A204.1 (cell line): ENCODE results near the gene KAZN.

Experiments
- FAIRE-seq: peaks from 2 replicates; lab custom pipeline; 2012; peaks lifted over from hg19 to GRCh38; lab: Jason Lieb, UNC

The KAZN gene

GRCh38 chr1:14800014-14800413 is 201.5 kb downstream of the KAZN start:
- FAIRE-seq, result no peak

DNA sequence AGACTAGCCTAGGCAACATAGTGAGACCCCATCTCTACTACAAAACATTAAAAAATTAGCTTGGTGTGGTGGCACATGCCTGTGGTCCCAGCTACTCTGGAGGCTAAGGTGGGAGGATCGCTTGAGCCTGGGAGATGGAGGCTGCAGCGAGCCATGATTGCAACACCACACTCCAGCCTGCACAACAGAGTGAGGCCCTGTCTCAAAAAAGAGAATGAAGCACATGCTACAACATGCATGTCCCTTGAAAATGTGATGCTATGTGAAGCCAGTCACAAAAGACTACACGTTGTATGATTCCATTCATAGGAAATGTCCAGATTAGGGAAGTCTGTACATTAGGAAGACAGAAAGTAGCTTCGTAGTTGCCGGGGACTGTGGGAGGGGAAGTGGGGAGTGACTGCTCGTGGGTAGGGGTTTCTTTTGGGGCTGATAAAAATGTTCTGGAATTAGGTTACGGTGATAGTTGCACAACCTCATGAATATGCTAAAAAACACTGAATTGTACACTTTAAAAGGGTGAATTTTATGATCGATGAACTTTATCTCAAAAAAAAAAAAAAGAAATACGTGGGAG is 202.1 kb downstream of the KAZN start:
- no peak for FAIRE-seq

DNA sequence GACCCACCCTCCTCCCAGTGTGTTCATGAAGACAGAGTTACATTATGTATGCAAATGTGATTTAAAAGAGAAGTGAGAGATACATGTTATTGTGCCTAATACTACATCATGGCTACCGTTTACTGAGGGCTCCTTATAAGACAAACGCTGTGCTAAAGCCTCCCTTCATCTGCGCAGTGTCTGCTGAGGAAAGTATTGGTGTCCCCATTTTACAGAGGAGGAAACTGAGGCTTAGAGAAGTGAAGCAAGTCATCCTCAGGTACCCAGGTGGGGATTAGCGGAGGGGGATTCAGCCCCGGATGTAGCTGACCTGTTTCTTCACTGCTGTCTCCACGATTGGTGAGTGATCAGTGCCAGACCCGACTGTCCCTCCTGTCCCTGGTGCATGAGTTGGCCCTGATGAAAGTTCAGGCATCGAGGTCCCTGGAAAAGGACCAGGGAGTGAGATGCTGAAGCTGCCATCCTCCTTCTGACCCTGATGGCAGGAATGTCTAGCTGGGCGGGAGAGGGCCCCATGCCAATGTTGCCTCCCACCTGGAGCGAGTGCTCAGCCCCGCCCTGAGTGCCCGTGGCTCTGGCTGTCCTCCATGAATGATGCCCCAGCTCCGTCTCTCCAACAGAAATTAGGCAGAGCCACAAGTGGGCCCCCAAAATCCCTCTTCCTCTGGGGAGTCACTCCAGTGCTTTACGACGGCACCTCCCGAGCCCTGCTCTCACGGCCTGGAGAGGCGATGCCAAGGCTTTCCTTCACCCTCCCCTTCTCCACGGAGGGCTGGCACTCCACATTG is 204.7 kb downstream of the KAZN start:
- no peak for FAIRE-seq

GRCh38 chr1:14804626-14805025 is 206.1 kb downstream of the KAZN start:
- FAIRE-seq, result no peak

GRCh38 chr1:14806772-14807171 is 208.3 kb downstream of the KAZN start:
- no peak for FAIRE-seq

- no peak for FAIRE-seq
These were observed 210.3 kb downstream of the KAZN start for GRCh38 chr1:14808768-14809167.

DNA sequence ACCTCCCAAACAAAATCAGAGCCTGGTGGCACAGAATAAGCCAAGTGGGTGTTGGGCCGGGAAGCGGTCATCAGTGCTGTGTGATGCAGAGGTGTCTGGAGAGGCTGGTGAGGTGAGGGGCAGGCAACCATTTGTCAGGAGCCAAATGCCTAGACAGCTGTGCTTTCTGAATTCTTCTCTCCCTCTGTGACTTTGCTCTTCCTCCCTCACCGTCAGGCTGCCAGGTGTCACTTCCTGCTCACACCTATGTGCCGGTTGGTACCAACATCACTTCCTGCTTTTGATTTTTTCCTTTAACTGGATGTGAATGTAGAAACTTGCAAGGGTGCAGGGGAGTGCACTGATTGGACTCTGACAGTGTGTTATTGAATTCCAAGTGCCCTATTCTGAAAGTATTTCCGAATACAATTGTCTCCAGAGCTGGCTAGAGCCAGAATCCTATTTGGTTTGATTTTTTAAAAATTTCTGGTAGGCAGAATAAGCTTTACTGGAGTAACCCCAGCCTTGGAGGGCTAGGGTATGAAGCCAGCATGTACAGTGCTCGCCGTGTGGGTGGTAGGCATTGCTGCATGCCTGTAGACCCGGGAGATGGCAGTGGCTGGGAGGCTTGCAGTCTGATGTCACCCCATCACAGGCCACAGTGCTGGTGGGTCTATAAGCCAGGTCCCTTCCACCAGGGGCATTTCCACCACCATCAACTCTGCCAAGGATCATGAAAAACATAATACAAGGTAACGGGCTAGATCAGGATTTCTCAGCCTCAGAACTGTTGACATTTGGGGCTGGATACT is 210.9 kb downstream of the KAZN start:
- no peak for FAIRE-seq

- FAIRE-seq, result no peak
These were observed 212.3 kb downstream of the KAZN start for GRCh38 chr1:14810595-14811361.

DNA sequence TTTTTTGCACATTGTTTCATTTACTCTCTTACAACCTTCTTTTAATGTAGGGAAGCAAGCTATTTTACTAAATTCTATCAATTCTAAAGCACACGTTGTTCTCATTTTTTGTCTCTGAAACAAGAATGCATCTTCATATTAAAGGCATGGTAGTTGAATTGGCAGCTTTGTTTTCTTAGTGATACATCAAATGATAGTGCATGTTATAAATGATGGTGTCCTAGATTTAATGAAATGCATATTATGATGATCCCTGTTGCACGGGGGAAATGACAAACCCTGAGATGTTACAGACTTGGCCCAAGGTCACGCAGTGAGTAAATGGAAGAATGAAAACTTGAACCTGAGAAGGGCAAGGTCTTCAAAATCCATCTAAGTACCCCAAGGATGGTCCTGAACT is 213.1 kb downstream of the KAZN start:
- FAIRE-seq, result no peak

DNA sequence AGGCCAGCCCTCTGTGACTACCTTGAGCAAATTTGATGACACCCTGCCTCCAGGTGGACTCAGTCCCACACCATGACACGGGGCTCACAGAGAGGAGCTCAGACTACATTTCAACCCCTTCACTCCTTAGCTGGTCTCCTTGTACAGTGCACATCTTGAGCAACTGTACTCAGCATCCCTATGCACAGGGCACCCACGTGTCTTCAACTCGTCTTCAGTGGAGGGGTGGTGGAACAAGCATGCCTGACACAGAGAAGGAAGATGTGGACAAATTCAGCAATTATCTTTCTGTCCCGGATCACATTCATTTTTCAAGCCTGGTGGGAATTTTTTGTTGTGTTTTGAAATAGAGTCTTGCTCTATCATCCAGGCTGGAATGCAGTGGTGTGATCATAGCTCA is 213.7 kb downstream of the KAZN start:
- no peak for FAIRE-seq

DNA sequence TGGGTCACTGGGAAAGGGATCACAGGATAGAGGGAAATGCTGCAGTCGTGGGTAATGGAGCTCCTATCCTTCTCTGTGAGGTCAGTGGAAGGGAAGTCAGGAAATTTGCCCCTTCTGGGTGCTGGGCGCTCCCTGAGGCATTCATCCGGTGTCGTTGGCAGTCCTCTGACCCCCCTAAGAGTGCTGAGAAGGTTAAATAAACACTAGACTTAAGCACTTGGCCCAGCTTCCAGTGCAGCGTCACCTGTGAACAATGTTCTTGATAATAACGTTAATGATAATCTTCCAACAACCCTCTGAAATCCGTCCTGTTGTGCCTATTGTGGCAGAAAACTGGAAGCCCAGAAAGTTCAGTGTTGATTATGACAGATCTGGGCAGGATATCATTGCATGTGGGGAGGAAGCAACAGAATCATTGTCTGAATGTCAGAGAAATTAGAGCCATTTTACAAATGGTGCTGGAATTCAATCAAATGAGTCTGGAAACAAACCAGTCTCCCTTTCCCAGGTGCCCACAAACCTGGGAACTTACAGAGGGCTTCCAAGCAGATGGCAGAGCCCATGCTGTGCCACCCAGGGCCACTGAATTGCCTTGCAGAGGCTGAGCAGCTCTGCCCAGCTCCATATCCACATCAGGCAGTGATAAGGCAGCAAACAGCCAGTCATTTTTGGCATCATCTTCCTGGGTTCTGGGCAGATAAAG is 216.8 kb downstream of the KAZN start:
- FAIRE-seq, result no peak

GRCh38 chr1:14817223-14818170 is 219.0 kb downstream of the KAZN start:
- no peak for FAIRE-seq

DNA sequence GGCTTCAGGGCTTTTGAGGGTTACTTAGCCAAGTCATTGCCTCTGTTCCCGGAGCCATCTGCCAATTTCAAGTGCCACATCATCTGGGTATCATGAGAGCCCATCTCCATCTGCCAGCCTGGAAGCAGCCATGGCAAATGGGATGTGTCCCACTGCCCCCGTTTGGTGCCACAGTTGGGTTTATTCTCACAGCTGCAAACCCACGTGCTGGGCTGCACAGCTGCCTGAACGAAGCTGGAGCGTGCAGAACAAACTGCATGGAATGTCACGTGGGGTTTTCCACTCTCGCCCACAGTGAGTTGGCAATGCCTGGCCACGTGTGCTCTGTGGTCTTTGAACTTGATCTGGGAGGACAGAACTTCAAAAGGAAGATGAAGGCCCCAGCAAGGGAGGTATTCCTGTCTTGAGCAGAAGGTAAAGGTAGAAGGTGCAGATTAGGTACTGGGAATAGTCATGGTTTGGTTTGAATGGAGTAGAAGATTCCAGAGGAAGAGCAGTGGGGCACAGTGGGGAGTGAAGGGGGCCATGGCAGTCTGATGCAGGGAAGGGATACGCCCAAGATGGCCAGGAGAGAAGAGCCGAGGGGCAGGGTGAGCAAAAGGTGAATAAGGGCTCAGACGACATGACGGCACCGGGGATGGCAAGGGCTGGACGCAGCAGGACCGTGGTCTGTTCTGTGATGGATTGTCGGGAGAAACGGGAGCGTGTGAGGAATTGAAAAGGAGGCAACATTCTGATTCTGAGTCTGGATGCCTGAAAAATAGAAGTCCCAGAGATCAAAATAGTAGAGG is 222.0 kb downstream of the KAZN start:
- no peak for FAIRE-seq

DNA sequence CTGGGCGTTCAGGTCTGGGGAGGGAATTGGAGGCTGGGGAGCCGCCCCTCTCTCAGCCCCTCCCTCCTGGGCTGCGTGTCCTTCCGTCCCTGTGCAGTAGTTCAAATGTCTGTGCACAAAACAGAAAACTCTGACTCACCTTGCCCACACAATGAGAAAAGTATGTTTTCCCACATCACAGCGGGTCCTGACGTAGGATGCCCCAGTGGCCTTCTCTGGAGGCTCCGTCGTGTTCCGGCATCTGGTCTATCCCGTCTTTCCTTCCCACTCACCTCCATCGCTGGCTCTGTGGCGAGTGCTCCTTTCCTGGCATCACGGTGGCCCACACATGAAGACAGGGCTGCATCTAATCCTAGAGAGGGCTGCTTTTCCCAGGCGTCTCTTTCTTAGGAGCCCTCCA is 224.0 kb downstream of the KAZN start:
- no peak for FAIRE-seq

GRCh38 chr1:14822996-14823395 is 224.5 kb downstream of the KAZN start:
- no peak for FAIRE-seq

DNA sequence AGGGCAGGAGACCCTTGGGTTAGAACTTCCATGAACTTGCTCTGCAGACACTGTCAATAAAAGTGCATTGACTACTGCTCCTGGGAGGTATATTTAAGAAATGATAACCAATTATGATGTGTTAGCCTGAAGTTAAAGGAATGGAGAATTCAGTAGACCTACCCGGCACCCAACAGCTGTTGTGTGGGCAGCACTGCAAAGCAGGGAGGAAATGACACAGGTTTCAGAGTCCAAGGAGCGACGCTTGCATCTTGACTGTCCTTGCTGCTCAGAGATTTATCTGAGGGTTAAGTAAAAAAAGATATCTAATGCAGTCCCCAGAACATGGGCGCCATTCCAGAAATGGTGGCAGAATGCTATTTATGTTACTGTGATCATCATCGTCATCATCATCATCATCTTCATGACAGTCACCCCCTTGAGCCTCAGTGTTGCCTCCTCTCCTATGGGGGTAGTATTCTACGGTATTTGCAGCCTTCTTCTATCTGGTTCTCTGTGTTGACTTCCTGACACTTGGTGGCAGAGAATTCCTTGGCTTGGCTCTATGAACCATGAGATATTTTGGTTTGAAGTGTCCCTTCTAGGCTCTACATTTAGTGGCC is 225.9 kb downstream of the KAZN start:
- no peak for FAIRE-seq

GRCh38 chr1:14825396-14825795 is 226.9 kb downstream of the KAZN start:
- FAIRE-seq, result no peak

DNA sequence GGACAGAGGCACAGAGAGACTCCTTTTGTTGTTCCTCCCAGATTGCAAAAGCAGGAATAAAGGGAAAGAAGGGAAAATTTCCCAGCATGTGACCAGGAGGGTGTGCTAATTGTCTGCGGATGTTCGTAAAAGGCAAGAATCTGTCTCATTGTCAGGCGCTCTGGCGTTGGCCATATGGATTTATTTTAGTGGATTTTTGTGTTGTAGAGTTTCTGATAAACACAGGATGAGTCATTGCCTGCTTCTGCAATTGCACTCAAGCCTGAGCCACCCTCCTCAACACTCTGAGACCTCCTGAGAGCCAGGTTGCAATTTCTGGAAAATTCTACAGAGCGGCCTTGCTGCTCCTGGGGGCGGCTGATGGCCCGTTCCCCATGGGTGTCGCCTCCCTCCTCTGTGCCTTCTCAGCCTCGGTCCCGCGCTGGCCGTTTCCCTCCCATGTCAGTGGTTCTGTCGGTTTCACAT is 227.7 kb downstream of the KAZN start:
- no peak for FAIRE-seq

- no peak for FAIRE-seq
These were observed 228.3 kb downstream of the KAZN start for GRCh38 chr1:14826731-14827326.
